NCI-H446 (cell line): Measurements from ENCODE around the gene HOXB4.

Experiments used
- DNase-seq, 2 experiments: peaks; one replicate each; lab custom pipeline; 2025; lab: John Stamatoyannopoulos, UW

The HOXB4 gene

GRCh38 chr17:48528936-48529682 is 49.0 kb downstream of the HOXB4 start:
- DNase-seq: no peak

GRCh38 chr17:48528153-48528935 is 49.8 kb downstream of the HOXB4 start:
- DNase-seq: no peak

DNA sequence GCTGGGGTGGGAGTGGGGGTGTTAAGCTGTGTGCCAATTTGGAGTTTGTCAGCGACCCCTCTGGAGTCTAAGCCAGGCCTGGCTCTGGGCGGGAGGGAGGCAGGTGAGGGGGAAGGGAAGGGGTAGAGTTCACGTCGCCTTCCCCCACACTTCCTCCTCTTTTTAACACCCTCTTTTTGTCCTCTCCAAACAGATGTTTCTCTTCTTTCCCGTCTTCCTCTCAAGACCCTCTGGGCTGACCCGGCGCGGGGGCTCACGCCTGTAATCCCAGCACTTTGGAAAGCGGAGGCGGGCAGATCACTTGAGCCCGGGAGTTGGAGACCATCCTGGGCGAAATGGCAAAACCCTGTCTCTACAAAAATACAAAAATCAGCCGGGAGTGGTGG is 50.6 kb downstream of the HOXB4 start:
- DNase-seq: no peak

- DNase-seq: no peak
These were observed 51.3 kb downstream of the HOXB4 start for GRCh38 chr17:48526608-48527546.
